ENCODE data around the gene CTBP2. TPM values are rescaled to one million over a fixed set of nuclear protein-coding genes. Genes with fewer than 3 reads are reported as not detected.

The CTBP2 gene
- polyA plus RNA-seq, 1 donor (not counting 4 experiments of a cell fraction or from before 2014, with no cell fraction given) = 76.0 TPM

DNA sequence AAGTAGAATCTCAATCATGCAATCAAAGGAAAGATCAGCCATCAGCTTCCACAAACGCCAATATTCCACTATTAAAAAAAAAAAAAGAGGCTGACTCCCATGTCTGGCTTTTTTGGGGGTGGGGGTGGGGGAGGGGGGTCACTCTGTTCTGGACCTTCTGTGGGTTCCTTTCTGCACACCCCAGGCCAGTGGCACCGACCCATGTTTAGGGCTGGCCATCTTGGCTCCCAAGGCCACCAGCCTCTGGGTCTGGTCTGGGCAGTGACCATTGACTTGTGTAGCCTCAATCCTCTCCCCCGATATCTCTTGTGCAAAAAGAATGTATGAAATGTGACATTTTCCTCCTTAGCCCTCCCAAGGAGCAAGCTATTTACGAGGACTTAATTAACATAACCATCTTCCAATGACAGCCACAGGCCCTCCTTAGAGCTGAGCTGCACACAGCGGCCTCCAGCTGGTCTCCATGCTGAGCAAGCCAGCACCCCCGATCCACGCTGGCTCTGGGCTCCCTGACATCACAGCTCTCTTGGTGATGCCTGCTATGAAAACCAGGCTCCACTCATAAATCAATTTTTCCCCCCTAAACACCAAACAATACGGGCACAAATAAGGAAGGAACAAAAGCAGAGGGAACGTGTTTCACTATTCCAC is 118.4 kb downstream of the CTBP2 start:
- peaks cover 6 to 12% of the 10 kb centered on the region in 2 experiments for H3K36me3 ChIP-seq (ENCODE audit: control insufficient read depth in 2 of 2, extremely low read depth in 1 of 2, insufficient read depth in 2 of 2, low read length in 2 of 2)
- H3K79me2 ChIP-seq (ENCODE audit: control insufficient read depth, insufficient read depth, low read length) = peaks cover 73% of the 10 kb centered on the region
- H3K27me3 ChIP-seq (ENCODE audit: control insufficient read depth, extremely low read depth, insufficient read depth, low read length) = no peaks in the 10 kb centered on the region
- FAIRE-seq (no peak), DNase-seq (ENCODE audit: low read depth, low spot score) (no peak)
- no peak for TF ChIP-seq EZH2 (IDR thresholded peaks at IDR 0.05; ENCODE audit: low read length)
- no peak for TF ChIP-seq CTCF (optimal IDR thresholded peaks at IDR 0.05 in 1 of 3, IDR thresholded peaks at IDR 0.05 in 1 of 3, conservative IDR thresholded peaks at IDR 0.05 in 1 of 3; ENCODE audit: extremely low read depth in 1 of 3, insufficient read depth in 2 of 3, low read length in 3 of 3)
- H3K4me2 ChIP-seq (ENCODE audit: control insufficient read depth, extremely low read depth, insufficient read depth, low read depth, low read length) = no peak overlapping the region
- no peaks in the 10 kb centered on the region for H3K9me1 ChIP-seq (ENCODE audit: control insufficient read depth, extremely low read depth, insufficient read depth, low read length)
- H3K9ac ChIP-seq (ENCODE audit: control insufficient read depth, extremely low read depth, insufficient read depth, low read length) = no peak overlapping the region
- H3K9me3 ChIP-seq (ENCODE audit: control insufficient read depth, low read depth, low read length) = no peaks in the 10 kb centered on the region
- peaks cover 38% of the 10 kb centered on the region for H3K4me1 ChIP-seq (ENCODE audit: control insufficient read depth, extremely low read depth, insufficient read depth, low read length)
- no peak overlapping the region for H2AFZ ChIP-seq (ENCODE audit: control insufficient read depth, low read length)
- no peaks in the 10 kb centered on the region for H4K20me1 ChIP-seq (ENCODE audit: control insufficient read depth, extremely low read depth, insufficient read depth, low read length)
- H3K27ac ChIP-seq (ENCODE audit: control insufficient read depth, insufficient read depth, low read length) = no peak overlapping the region
- dilution Hi-C loops (cut with MboI; ENCODE audit: extremely low pct_ligation_motif_present, low sequenced_read_pairs) = no loop called here
- no peak overlapping the region for H3K4me3 ChIP-seq (ENCODE audit: control insufficient read depth in 2 of 3, extremely low read depth in 1 of 3, insufficient read depth in 2 of 3, low read depth in 1 of 3, low read length in 3 of 3)

DNA sequence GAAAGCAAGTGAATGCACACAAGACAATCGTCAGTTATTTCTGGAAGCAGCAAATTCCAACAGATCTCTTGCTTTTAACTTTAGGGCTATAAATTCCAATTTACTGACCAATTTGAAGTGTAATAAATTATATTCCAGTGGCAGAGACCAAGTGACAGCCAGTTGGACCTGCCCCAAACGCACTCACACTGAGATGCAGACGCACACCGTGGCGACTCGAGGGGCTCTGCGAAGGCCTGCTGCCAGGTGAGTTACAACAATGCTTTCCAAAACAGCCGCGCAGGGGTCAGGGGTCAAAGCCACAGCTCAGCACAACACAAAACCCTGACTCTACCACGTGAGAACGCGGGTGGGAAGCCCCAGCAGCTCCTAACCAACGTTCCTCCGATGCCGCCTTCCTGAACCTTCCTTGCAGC is 121.0 kb downstream of the CTBP2 start:
- FAIRE-seq = no peak

More for the DNA sequence above, 121.0 kb downstream of the CTBP2 start:
- H3K4me3 ChIP-seq (ENCODE audit: control insufficient read depth in 2 of 3, extremely low read depth in 1 of 3, insufficient read depth in 2 of 3, low read depth in 1 of 3, low read length in 3 of 3) = no peak overlapping the region
- H3K9me3 ChIP-seq (ENCODE audit: control insufficient read depth, low read depth, low read length) = no peaks in the 10 kb centered on the region
- no peak overlapping the region for H2AFZ ChIP-seq (ENCODE audit: control insufficient read depth, low read length)
- H3K4me2 ChIP-seq (ENCODE audit: control insufficient read depth, extremely low read depth, insufficient read depth, low read depth, low read length) = no peak overlapping the region
- no peaks in the 10 kb centered on the region for H4K20me1 ChIP-seq (ENCODE audit: control insufficient read depth, extremely low read depth, insufficient read depth, low read length)
- TF ChIP-seq CTCF (optimal IDR thresholded peaks at IDR 0.05 in 1 of 3, IDR thresholded peaks at IDR 0.05 in 1 of 3, conservative IDR thresholded peaks at IDR 0.05 in 1 of 3; ENCODE audit: extremely low read depth in 1 of 3, insufficient read depth in 2 of 3, low read length in 3 of 3) (no peak), EZH2 (IDR thresholded peaks at IDR 0.05; ENCODE audit: low read length) (no peak)
- no peaks in the 10 kb centered on the region for H3K27me3 ChIP-seq (ENCODE audit: control insufficient read depth, extremely low read depth, insufficient read depth, low read length)
- dilution Hi-C loops (cut with MboI; ENCODE audit: extremely low pct_ligation_motif_present, low sequenced_read_pairs) = no loop called here
- no peak overlapping the region for H3K9ac ChIP-seq (ENCODE audit: control insufficient read depth, extremely low read depth, insufficient read depth, low read length)
- no peaks in the 10 kb centered on the region for H3K9me1 ChIP-seq (ENCODE audit: control insufficient read depth, extremely low read depth, insufficient read depth, low read length)
- no peak for DNase-seq (ENCODE audit: low read depth, low spot score)
- peaks cover 76% of the 10 kb centered on the region for H3K79me2 ChIP-seq (ENCODE audit: control insufficient read depth, insufficient read depth, low read length)
- peaks cover 9 to 19% of the 10 kb centered on the region in 2 experiments for H3K36me3 ChIP-seq (ENCODE audit: control insufficient read depth in 2 of 2, extremely low read depth in 1 of 2, insufficient read depth in 2 of 2, low read length in 2 of 2)
- no peak overlapping the region for H3K27ac ChIP-seq (ENCODE audit: control insufficient read depth, insufficient read depth, low read length)
- peaks cover 36% of the 10 kb centered on the region for H3K4me1 ChIP-seq (ENCODE audit: control insufficient read depth, extremely low read depth, insufficient read depth, low read length)

Measured in keratinocyte (primary cell).